ENCODE data around the gene CCDC33. TPM values are rescaled to one million over a fixed set of nuclear protein-coding genes. Genes with fewer than 3 reads are reported as not detected.

CCDC33 gene
- 0.52 TPM for total RNA-seq

- peaks cover 0 to 8% (median 0%) of the 10 kb centered on the region in 3 donors for H3K27me3 ChIP-seq (ENCODE audit: control insufficient read depth in 3 of 3, insufficient read depth in 3 of 3, low read length in 3 of 3)
- H3K9me3 ChIP-seq (ENCODE audit: control insufficient read depth in 3 of 3, low read length in 3 of 3), result no peaks in the 10 kb centered on the region
- no peak within 1 kb of the TSS for H3K4me3 ChIP-seq (ENCODE audit: low read length in 3 of 3)
- H3K4me1 ChIP-seq (ENCODE audit: control insufficient read depth in 3 of 3, insufficient read depth in 3 of 3, low read length in 3 of 3), result peaks cover 8 to 18% (median 18%) of the 10 kb centered on the region in 3 donors
- H3K36me3 ChIP-seq (ENCODE audit: control insufficient read depth in 3 of 3, insufficient read depth in 3 of 3, low read length in 3 of 3), result no peaks in the 10 kb centered on the region
- no peak within 1 kb of the TSS for H3K27ac ChIP-seq (ENCODE audit: low read depth, low read length)
- no peak within 1 kb of the TSS for H3K9ac ChIP-seq (ENCODE audit: low read depth in 1 of 3, low read length in 3 of 3)
These were observed at the start of gene CCDC33 for GRCh38 chr15:74235962-74236361. CCDC33 (plus strand) TSS chr15:74236326; CDS start chr15:74236720, 394 bp downstream.

DNA sequence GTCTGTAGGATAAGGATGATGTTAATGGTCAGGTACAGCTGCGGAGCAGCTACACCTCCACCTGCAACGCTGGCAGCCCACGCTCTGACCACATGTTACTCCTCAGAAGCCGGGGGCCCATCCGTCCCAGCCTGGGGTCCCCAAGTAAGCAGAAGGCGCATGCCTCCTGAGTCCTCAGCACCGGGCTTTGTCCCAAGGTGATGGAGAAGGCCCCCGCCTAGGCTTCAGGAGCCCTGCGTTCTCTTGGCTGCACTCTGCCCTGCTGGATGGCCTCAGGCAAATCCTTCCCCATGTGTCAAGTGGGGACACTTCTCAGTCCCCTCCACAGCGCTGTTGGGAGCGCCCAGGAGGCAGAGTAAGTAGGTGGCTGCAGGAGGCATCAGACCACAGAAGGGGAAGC lies 47.9 kb upstream of the CCDC33 start:
- no peak overlapping the region for H3K27ac ChIP-seq (ENCODE audit: low read depth, low read length)
- no peaks in the 10 kb centered on the region for H3K9me3 ChIP-seq (ENCODE audit: control insufficient read depth in 3 of 3, low read length in 3 of 3)
- H3K4me3 ChIP-seq (ENCODE audit: low read length in 3 of 3), result no peak overlapping the region
- H3K27me3 ChIP-seq (ENCODE audit: control insufficient read depth in 3 of 3, insufficient read depth in 3 of 3, low read length in 3 of 3), result peaks cover 0 to 2% (median 0%) of the 10 kb centered on the region in 3 donors
- no peaks in the 10 kb centered on the region for H3K36me3 ChIP-seq (ENCODE audit: control insufficient read depth in 3 of 3, insufficient read depth in 3 of 3, low read length in 3 of 3)
- H3K9ac ChIP-seq (ENCODE audit: low read depth in 1 of 3, low read length in 3 of 3), result no peak overlapping the region
- H3K4me1 ChIP-seq (ENCODE audit: control insufficient read depth in 3 of 3, insufficient read depth in 3 of 3, low read length in 3 of 3), result no peaks in the 10 kb centered on the region

GRCh38 chr15:74191798-74192197 lies 44.3 kb upstream of the CCDC33 start:
- Histone ChIP-seq H3K27ac (ENCODE audit: low read depth, low read length) (no peak overlapping the region), H3K9ac (ENCODE audit: low read depth in 1 of 3, low read length in 3 of 3) (no peak overlapping the region), H3K4me1 (ENCODE audit: control insufficient read depth in 3 of 3, insufficient read depth in 3 of 3, low read length in 3 of 3) (peaks cover 0 to 8% (median 0%) of the 10 kb centered on the region in 3 donors), H3K36me3 (ENCODE audit: control insufficient read depth in 3 of 3, insufficient read depth in 3 of 3, low read length in 3 of 3) (no peaks in the 10 kb centered on the region), H3K27me3 (ENCODE audit: control insufficient read depth in 3 of 3, insufficient read depth in 3 of 3, low read length in 3 of 3) (peaks cover 0 to 8% (median 8%) of the 10 kb centered on the region in 3 donors), H3K9me3 (ENCODE audit: control insufficient read depth in 3 of 3, low read length in 3 of 3) (no peaks in the 10 kb centered on the region), H3K4me3 (ENCODE audit: low read length in 3 of 3) (no peak overlapping the region)

DNA sequence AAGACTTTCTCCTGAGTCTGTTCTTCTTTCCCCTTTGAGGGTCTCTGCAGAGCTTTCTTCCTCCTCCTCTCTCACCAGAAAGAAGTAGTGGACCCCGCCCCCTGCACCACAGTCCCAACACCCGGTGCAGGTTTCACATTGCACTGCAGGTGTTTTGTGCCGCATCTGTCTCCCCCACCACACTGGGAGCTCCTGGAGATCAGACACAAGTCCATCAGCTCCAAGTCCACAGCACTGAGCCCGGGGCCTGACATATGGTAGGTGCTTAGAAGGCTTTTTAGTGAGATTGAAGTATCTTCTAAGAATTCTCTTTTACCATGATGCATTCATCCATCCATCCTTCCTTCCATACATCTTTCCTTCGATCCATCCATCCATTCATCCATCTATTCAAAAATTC lies 43.4 kb upstream of the CCDC33 start:
- no peak overlapping the region for H3K9ac ChIP-seq (ENCODE audit: low read depth in 1 of 3, low read length in 3 of 3)
- peaks cover 0 to 8% (median 8%) of the 10 kb centered on the region in 3 donors for H3K27me3 ChIP-seq (ENCODE audit: control insufficient read depth in 3 of 3, insufficient read depth in 3 of 3, low read length in 3 of 3)
- no peaks in the 10 kb centered on the region for H3K36me3 ChIP-seq (ENCODE audit: control insufficient read depth in 3 of 3, insufficient read depth in 3 of 3, low read length in 3 of 3)
- H3K27ac ChIP-seq (ENCODE audit: low read depth, low read length), result no peak overlapping the region
- H3K9me3 ChIP-seq (ENCODE audit: control insufficient read depth in 3 of 3, low read length in 3 of 3), result no peaks in the 10 kb centered on the region
- no peak overlapping the region for H3K4me3 ChIP-seq (ENCODE audit: low read length in 3 of 3)
- H3K4me1 ChIP-seq (ENCODE audit: control insufficient read depth in 3 of 3, insufficient read depth in 3 of 3, low read length in 3 of 3), result peaks cover 0 to 8% (median 0%) of the 10 kb centered on the region in 3 donors

- peaks cover 0 to 8% (median 0%) of the 10 kb centered on the region in 3 donors for H3K4me1 ChIP-seq (ENCODE audit: control insufficient read depth in 3 of 3, insufficient read depth in 3 of 3, low read length in 3 of 3)
- peaks cover 0 to 8% (median 8%) of the 10 kb centered on the region in 3 donors for H3K27me3 ChIP-seq (ENCODE audit: control insufficient read depth in 3 of 3, insufficient read depth in 3 of 3, low read length in 3 of 3)
- H3K4me3 ChIP-seq (ENCODE audit: low read length in 3 of 3), result no peak overlapping the region
- no peaks in the 10 kb centered on the region for H3K9me3 ChIP-seq (ENCODE audit: control insufficient read depth in 3 of 3, low read length in 3 of 3)
- no peak overlapping the region for H3K27ac ChIP-seq (ENCODE audit: low read depth, low read length)
- H3K9ac ChIP-seq (ENCODE audit: low read depth in 1 of 3, low read length in 3 of 3), result no peak overlapping the region
- no peaks in the 10 kb centered on the region for H3K36me3 ChIP-seq (ENCODE audit: control insufficient read depth in 3 of 3, insufficient read depth in 3 of 3, low read length in 3 of 3)
These were observed 42.8 kb upstream of the CCDC33 start for GRCh38 chr15:74193299-74193718.

DNA sequence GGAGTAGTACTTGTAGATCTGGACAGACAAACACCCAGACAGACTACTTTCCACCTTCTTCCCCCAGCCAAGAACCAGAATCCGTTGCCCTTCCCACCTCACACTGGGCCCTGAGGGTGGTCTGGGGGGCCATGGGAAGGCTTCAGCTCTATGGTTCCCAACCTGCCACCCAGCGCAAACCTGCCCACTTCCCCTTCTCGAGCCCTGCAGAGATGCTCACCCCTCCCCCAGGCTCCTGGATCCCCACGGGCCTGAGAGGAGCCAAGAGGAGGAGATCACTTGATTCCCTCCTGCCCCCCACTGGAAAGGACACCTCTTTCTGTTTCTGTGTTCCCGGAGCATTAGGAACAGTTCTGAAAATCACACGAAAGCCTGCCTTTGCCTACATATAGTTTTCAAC lies 42.2 kb upstream of the CCDC33 start:
- H3K9ac ChIP-seq (ENCODE audit: low read depth in 1 of 3, low read length in 3 of 3), result no peak overlapping the region
- peaks cover 0 to 8% (median 8%) of the 10 kb centered on the region in 3 donors for H3K27me3 ChIP-seq (ENCODE audit: control insufficient read depth in 3 of 3, insufficient read depth in 3 of 3, low read length in 3 of 3)
- no peaks in the 10 kb centered on the region for H3K36me3 ChIP-seq (ENCODE audit: control insufficient read depth in 3 of 3, insufficient read depth in 3 of 3, low read length in 3 of 3)
- H3K9me3 ChIP-seq (ENCODE audit: control insufficient read depth in 3 of 3, low read length in 3 of 3), result no peaks in the 10 kb centered on the region
- no peak overlapping the region for H3K4me3 ChIP-seq (ENCODE audit: low read length in 3 of 3)
- no peak overlapping the region for H3K27ac ChIP-seq (ENCODE audit: low read depth, low read length)
- peaks cover 0 to 8% (median 0%) of the 10 kb centered on the region in 3 donors for H3K4me1 ChIP-seq (ENCODE audit: control insufficient read depth in 3 of 3, insufficient read depth in 3 of 3, low read length in 3 of 3)

- H3K9ac ChIP-seq (ENCODE audit: low read depth in 1 of 3, low read length in 3 of 3), result no peak overlapping the region
- H3K4me1 ChIP-seq (ENCODE audit: control insufficient read depth in 3 of 3, insufficient read depth in 3 of 3, low read length in 3 of 3), result peaks cover 0 to 8% (median 0%) of the 10 kb centered on the region in 3 donors
- H3K4me3 ChIP-seq (ENCODE audit: low read length in 3 of 3), result no peak overlapping the region
- no peaks in the 10 kb centered on the region for H3K9me3 ChIP-seq (ENCODE audit: control insufficient read depth in 3 of 3, low read length in 3 of 3)
- H3K27ac ChIP-seq (ENCODE audit: low read depth, low read length), result no peak overlapping the region
- no peaks in the 10 kb centered on the region for H3K36me3 ChIP-seq (ENCODE audit: control insufficient read depth in 3 of 3, insufficient read depth in 3 of 3, low read length in 3 of 3)
- peaks cover 0 to 8% (median 8%) of the 10 kb centered on the region in 3 donors for H3K27me3 ChIP-seq (ENCODE audit: control insufficient read depth in 3 of 3, insufficient read depth in 3 of 3, low read length in 3 of 3)
These were observed 41.3 kb upstream of the CCDC33 start for GRCh38 chr15:74194572-74195559.

GRCh38 chr15:74196175-74196574 lies 40.0 kb upstream of the CCDC33 start:
- H3K27ac ChIP-seq (ENCODE audit: low read depth, low read length), result no peak overlapping the region
- H3K9ac ChIP-seq (ENCODE audit: low read depth in 1 of 3, low read length in 3 of 3), result no peak overlapping the region
- H3K9me3 ChIP-seq (ENCODE audit: control insufficient read depth in 3 of 3, low read length in 3 of 3), result no peaks in the 10 kb centered on the region
- peaks cover 5 to 14% (median 6%) of the 10 kb centered on the region in 3 donors for H3K4me1 ChIP-seq (ENCODE audit: control insufficient read depth in 3 of 3, insufficient read depth in 3 of 3, low read length in 3 of 3)
- H3K36me3 ChIP-seq (ENCODE audit: control insufficient read depth in 3 of 3, insufficient read depth in 3 of 3, low read length in 3 of 3), result no peaks in the 10 kb centered on the region
- peaks cover 0 to 8% (median 8%) of the 10 kb centered on the region in 3 donors for H3K27me3 ChIP-seq (ENCODE audit: control insufficient read depth in 3 of 3, insufficient read depth in 3 of 3, low read length in 3 of 3)
- H3K4me3 ChIP-seq (ENCODE audit: low read length in 3 of 3), result no peak overlapping the region

- Histone ChIP-seq H3K4me1 (ENCODE audit: control insufficient read depth in 3 of 3, insufficient read depth in 3 of 3, low read length in 3 of 3) (peaks cover 7 to 17% (median 9%) of the 10 kb centered on the region in 3 donors), H3K9me3 (ENCODE audit: control insufficient read depth in 3 of 3, low read length in 3 of 3) (no peaks in the 10 kb centered on the region), H3K36me3 (ENCODE audit: control insufficient read depth in 3 of 3, insufficient read depth in 3 of 3, low read length in 3 of 3) (no peaks in the 10 kb centered on the region), H3K27ac (ENCODE audit: low read depth, low read length) (no peak overlapping the region), H3K27me3 (ENCODE audit: control insufficient read depth in 3 of 3, insufficient read depth in 3 of 3, low read length in 3 of 3) (peaks cover 0 to 16% (median 12%) of the 10 kb centered on the region in 3 donors), H3K9ac (ENCODE audit: low read depth in 1 of 3, low read length in 3 of 3) (no peak overlapping the region), H3K4me3 (ENCODE audit: low read length in 3 of 3) (no peak overlapping the region)
These were observed 38.8 kb upstream of the CCDC33 start for GRCh38 chr15:74197176-74197965.
